ENCODE results near the gene TOP1.

Gene TOP1

DNA sequence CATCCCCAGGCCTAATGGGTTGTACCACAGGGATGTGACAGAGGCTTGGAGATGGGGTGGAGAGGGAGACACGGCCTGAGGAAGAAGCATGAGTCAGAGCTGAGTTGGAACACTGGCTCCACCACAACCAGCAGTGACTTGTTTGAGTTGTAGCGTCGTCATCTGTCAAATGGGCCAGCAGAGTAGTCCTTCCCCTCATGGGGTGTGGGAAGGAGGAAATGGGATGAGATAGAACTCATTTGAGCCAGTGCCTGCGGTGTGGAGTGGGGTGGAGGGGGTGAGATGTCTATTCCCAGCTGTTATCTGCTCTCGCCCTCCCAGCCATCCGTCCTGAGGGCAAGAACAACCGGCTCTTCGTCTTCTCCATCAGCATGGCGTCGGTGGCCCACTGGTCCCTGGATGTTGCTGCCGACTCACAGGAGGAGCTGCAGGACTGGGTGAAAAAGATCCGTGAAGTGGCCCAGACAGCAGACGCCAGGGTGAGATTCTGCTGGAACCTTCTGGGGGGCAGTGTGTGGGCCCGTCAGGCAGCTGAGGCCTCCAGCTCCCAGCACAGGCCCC lies 141.2 kb downstream of the TOP1 start:
- H4K20me1 ChIP-seq (ENCODE audit: control insufficient read depth, insufficient read depth, low read depth, low read length): no peaks in the 10 kb centered on the region

DNA sequence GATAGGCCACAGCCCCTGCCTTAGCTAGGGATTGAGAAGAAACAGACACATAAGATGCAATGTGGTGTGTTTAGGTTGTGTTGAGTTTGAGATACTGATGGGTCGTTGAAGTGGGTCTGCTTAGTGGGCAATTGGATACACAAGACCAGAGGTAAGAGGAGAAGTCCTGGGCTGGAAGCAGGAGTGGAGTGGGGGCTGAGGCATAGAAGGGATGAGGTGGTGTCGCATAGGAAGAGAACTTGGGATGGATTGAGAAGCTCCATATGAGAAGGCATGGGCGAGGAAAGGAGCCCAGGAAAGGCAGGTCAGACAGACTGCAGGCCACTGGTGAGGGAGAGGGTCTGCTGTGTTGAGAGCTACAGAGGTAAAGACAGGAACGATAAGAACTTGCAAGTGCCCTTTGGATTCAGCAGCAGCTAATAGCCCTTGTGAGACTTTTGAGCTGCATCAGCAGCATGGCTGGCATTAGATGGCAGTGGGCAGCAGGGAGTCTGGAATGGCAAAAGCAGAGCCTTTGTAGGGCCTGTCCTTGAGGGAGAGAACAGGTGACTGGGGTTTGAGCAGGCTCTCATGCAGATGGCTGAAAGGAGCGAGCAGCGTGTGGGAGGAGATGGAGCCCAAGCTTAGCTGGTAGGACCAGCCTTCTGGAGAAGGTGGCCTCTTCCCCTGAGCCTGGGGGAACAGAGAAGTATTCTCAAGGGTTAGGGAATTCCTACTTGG lies 141.9 kb downstream of the TOP1 start:
- H3K9me3 ChIP-seq (ENCODE audit: control insufficient read depth, insufficient read depth, low read length): no peaks in the 10 kb centered on the region
- TF ChIP-seq, protein P1, sequence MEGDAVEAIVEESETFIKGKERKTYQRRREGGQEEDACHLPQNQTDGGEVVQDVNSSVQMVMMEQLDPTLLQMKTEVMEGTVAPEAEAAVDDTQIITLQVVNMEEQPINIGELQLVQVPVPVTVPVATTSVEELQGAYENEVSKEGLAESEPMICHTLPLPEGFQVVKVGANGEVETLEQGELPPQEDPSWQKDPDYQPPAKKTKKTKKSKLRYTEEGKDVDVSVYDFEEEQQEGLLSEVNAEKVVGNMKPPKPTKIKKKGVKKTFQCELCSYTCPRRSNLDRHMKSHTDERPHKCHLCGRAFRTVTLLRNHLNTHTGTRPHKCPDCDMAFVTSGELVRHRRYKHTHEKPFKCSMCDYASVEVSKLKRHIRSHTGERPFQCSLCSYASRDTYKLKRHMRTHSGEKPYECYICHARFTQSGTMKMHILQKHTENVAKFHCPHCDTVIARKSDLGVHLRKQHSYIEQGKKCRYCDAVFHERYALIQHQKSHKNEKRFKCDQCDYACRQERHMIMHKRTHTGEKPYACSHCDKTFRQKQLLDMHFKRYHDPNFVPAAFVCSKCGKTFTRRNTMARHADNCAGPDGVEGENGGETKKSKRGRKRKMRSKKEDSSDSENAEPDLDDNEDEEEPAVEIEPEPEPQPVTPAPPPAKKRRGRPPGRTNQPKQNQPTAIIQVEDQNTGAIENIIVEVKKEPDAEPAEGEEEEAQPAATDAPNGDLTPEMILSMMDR (IDR thresholded peaks at IDR 0.05; ENCODE audit: low read depth, low read length, poor library complexity, severe bottlenecking): no peak
- TF ChIP-seq EZH2phosphoT487 (IDR thresholded peaks at IDR 0.05; ENCODE audit: borderline replicate concordance, low read length): no peak
- H3K4me1 ChIP-seq (ENCODE audit: control insufficient read depth, low read length): no peaks in the 10 kb centered on the region
- no peaks in the 10 kb centered on the region for H3F3A ChIP-seq (ENCODE audit: control insufficient read depth, insufficient read depth)
- no peaks in the 10 kb centered on the region for H4K20me1 ChIP-seq (ENCODE audit: control insufficient read depth, insufficient read depth, low read depth, low read length)
- no peaks in the 10 kb centered on the region for H3K79me2 ChIP-seq (ENCODE audit: control insufficient read depth, low read length)
- H3K36me3 ChIP-seq (ENCODE audit: control insufficient read depth, low read length): peaks cover 74% of the 10 kb centered on the region
- no peaks in the 10 kb centered on the region for H3K27me3 ChIP-seq (ENCODE audit: control insufficient read depth, low read length)
- no peak overlapping the region for H3K4me3 ChIP-seq (ENCODE audit: low read length)
- H3K9me2 ChIP-seq (replicated peaks; ENCODE audit: control insufficient read depth, low read length): no peaks in the 10 kb centered on the region
- no peak overlapping the region for H3K27ac ChIP-seq (ENCODE audit: low read depth, low read length)
- no peak overlapping the region for H3K4me2 ChIP-seq (ENCODE audit: low read length)

More for the DNA sequence above, 141.2 kb downstream of the TOP1 start:
- no peak overlapping the region for H3K4me2 ChIP-seq (ENCODE audit: low read length)
- no peaks in the 10 kb centered on the region for H3K9me2 ChIP-seq (replicated peaks; ENCODE audit: control insufficient read depth, low read length)
- H3K36me3 ChIP-seq (ENCODE audit: control insufficient read depth, low read length): peaks cover 77% of the 10 kb centered on the region
- H3K9me3 ChIP-seq (ENCODE audit: control insufficient read depth, insufficient read depth, low read length): no peaks in the 10 kb centered on the region
- H3K4me1 ChIP-seq (ENCODE audit: control insufficient read depth, low read length): no peaks in the 10 kb centered on the region
- H3K27ac ChIP-seq (ENCODE audit: low read depth, low read length): no peak overlapping the region
- H3K4me3 ChIP-seq (ENCODE audit: low read length): no peak overlapping the region
- TF ChIP-seq, protein P1 (IDR thresholded peaks at IDR 0.05; ENCODE audit: low read depth, low read length, poor library complexity, severe bottlenecking): no peak
- TF ChIP-seq EZH2phosphoT487 (IDR thresholded peaks at IDR 0.05; ENCODE audit: borderline replicate concordance, low read length): no peak
- no peaks in the 10 kb centered on the region for H3K27me3 ChIP-seq (ENCODE audit: control insufficient read depth, low read length)
- H3F3A ChIP-seq (ENCODE audit: control insufficient read depth, insufficient read depth): no peaks in the 10 kb centered on the region
- H3K79me2 ChIP-seq (ENCODE audit: control insufficient read depth, low read length): no peaks in the 10 kb centered on the region

DNA sequence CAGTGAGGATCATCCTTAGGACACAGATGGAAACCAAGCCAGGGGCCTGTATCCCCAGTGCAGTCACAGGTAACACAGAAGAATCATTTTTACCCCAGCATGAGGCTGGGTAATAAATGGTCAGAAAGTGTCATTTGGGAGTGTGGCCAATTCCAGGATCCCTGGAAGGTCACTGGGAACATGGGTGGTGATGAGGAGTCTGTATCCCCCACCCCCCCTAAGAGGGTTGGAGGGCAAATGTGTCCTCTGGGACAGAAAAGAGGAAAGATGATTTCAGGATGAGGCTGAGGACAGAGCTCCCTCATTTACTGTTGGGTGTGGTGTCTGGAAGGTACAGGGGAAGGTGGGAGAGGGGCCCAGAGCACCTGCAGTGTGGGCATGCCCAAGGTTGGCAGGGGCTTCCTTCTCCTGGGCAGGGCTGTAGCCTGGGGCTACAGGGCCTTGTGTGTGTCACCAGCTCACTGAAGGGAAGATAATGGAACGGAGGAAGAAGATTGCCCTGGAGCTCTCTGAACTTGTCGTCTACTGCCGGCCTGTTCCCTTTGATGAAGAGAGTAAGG lies 143.2 kb downstream of the TOP1 start:
- Histone ChIP-seq H3K27me3 (ENCODE audit: control insufficient read depth, low read length) (no peaks in the 10 kb centered on the region), H3K4me2 (ENCODE audit: low read length) (no peak overlapping the region), H4K20me1 (ENCODE audit: control insufficient read depth, insufficient read depth, low read depth, low read length) (no peaks in the 10 kb centered on the region), H3K36me3 (ENCODE audit: control insufficient read depth, low read length) (peaks cover 67% of the 10 kb centered on the region), H3K9me2 (replicated peaks; ENCODE audit: control insufficient read depth, low read length) (no peaks in the 10 kb centered on the region), H3K27ac (ENCODE audit: low read depth, low read length) (no peak overlapping the region), H3K9me3 (ENCODE audit: control insufficient read depth, insufficient read depth, low read length) (no peaks in the 10 kb centered on the region), H3K4me3 (ENCODE audit: low read length) (no peak overlapping the region), H3F3A (ENCODE audit: control insufficient read depth, insufficient read depth) (no peaks in the 10 kb centered on the region), H3K4me1 (ENCODE audit: control insufficient read depth, low read length) (no peaks in the 10 kb centered on the region), H3K79me2 (ENCODE audit: control insufficient read depth, low read length) (no peaks in the 10 kb centered on the region)
- TF ChIP-seq EZH2phosphoT487 (IDR thresholded peaks at IDR 0.05; ENCODE audit: borderline replicate concordance, low read length): no peak
- TF ChIP-seq, protein P1 (IDR thresholded peaks at IDR 0.05; ENCODE audit: low read depth, low read length, poor library complexity, severe bottlenecking): no peak
